Measurements from ENCODE around the gene TLR2.

- TF ChIP-seq CTCF (conservative IDR thresholded peaks at IDR 0.05; ENCODE audit: low read depth, low read length), result no peak
- no peak for TF ChIP-seq CHD1 (IDR thresholded peaks at IDR 0.05; ENCODE audit: low read depth, low read length)
- TF ChIP-seq POLR2A (IDR thresholded peaks at IDR 0.05; ENCODE audit: low read depth, low read length), result no peak
Observed at GRCh38 chr4:153706519-153706918, 22.4 kb downstream of the TLR2 start.

All from IMR-90 (cell line).